Cerebellar cortex (tissue), 1 donor: Measurements from ENCODE around the gene NKIRAS1.
"Not testable (repeated sequence)": the region's sequence is repeated elsewhere in the genome, so short reads cannot be mapped to it uniquely, and the experiment has no call there.

ENCODE experiments used
- DNase-seq: peaks from one replicate; pipeline ENCODE4 v3.0.0-alpha.2; 2015; ENCODE audit warnings: low spot score

NKIRAS1 gene

DNA sequence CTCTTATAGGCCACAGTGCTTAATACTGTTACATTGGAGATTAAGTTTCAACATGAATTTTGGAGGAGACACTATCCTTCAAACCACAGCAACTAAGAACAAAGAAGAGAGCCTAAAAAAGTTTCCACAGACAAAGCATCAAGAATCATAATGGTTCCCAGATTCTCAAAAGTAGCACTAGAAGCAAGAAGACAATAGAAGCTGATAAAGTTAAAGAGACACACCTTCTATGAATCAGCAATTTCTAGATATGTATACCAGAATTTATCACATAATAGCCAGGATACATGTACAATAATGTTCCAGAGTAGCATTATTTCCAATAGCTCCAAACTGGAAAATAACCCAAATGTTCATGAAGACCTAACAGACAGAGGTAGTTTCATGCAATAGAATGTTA is 12.2 kb downstream of the NKIRAS1 start:
- no peak for DNase-seq

DNA sequence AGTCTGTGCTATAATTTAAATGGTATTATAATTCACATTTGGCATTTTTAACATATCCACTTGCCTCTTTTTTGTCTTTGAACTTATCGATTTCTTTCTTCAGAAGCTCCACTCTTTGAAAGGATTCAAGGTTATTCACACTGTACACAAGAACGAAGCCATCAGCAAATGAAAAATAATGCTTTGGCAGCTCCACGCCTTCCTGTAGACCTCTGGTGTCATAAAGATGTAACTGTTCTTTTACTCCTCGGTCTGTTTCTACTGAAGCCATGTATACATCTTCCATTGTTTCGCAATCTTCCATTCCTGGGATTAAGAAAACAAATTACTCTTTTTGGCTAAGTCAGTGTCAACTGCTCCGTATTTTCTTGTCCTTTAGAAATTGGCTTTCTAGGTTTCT is 16.0 kb downstream of the NKIRAS1 start:
- DNase-seq: no peak

DNA sequence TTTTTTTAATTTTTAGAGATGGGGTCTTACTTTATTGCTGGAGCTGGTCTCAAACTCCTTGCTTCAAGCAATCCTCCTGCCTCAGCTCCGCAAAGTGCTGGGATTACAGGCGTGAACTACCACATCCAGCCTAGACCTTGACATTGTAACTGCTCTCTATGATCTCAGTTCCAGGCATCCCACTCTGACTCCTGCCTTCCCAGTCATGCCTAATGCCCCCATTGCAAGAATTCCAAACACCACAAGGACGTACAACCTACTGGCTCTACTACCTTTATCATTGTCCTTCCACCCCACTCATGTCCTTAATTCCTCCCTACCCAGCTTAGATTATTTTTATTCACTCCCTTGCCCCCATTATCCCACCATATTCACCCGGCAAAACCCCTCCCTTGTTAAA is 21.6 kb downstream of the NKIRAS1 start:
- DNase-seq: no peak

DNA sequence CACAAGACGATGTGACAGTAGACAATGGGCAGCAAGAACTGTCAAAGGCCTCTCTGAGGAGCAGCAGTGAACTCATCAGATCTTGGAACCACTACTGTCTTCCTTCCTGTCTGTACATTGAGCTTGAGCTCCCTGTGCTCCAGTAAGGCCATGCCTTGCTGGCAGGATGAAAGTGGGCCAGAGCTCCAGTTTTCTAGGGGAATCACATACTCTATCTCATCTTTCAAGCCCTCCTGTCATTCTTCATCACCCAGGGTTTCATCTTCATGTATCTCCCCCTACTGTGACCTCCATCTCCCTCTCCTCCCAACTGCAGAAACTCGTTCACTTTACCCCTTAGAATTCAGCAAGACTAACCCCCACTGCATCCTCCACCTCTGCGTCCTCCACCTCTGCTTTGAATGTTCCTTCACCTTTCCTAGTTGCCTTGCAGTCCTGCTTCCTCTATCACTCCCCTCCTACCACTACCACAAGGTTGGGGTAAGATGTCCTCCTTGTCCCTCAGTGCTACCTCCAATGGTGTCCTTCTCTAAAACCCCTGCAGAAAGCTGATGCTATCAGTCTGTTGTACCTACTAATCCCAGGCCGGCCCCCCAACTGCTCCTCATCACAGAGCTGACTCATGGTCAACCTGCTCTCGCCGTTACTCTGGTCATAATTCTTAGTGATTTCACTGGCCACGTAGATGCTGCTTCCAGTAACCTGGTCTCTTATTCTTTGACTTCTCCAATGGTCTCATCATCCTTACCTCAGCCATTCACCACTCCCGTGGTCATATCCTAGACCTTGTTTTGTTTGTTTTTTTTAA is 22.3 kb downstream of the NKIRAS1 start:
- DNase-seq: no peak

DNA sequence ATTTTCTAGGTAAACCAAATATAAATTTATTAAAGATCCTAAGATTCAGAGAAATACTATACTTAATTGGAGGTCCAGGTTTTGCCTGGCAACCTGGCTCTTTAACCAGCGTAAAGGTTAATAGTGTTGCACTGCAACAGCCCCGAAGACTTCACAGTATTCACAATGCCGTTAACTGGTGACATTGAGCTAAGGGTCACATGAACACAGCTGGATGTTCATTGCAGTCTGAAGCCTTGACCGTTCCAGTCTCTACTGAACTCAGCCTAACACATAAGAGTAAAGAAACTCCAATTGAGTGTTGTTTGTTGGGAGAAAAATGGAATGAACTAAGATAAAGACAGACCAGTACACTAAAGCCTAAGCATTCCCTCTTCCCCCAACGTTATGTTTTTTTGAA is 26.8 kb downstream of the NKIRAS1 start:
- DNase-seq: no peak

DNA sequence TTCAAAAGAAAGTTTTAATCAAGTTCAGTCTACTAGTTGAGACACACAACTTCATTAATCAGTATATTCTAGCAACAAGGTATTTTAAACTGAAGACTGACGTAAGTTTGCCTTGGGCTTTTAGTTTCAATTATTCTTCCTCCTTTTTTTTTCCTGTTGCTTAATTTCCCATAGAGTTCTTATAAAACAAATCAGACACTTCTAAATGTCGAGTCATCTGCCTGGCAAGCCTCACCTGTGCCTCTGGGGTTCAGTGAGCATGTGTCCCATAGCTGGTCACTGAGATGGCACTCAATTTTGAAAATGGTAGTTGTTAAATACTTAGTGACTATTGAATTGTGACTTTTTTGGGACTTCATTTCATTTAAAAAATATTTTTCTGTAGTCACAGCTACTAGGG is 27.4 kb downstream of the NKIRAS1 start:
- DNase-seq: no peak

DNA sequence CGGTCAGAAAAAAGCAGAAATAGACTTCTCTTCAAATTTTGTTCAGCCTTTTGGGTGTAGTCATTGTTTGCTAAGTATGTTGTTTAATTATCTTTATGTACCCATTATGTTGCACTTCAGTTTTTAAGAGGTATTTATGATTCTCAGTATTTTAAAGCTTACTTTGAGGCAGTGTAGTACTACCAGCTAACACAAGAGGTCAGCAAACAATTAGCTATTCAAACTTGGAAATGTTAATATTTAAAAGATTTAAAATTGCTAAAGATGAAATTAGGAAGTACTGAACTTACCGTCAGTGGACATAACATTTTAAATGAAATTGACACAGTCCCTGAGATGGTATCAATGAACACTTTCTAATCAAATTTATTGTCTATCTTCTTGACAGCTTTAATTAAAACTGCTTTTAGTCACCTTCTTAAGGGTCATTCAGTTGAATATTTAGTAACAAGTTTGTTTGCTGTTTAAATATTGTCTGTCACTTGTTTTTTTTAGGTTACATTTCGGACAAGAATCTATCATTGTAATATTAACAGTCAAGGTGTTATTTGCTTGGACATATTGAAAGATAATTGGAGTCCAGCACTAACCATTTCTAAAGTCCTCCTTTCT is 28.1 kb downstream of the NKIRAS1 start:
- peak; percentile 59 for DNase-seq

DNA sequence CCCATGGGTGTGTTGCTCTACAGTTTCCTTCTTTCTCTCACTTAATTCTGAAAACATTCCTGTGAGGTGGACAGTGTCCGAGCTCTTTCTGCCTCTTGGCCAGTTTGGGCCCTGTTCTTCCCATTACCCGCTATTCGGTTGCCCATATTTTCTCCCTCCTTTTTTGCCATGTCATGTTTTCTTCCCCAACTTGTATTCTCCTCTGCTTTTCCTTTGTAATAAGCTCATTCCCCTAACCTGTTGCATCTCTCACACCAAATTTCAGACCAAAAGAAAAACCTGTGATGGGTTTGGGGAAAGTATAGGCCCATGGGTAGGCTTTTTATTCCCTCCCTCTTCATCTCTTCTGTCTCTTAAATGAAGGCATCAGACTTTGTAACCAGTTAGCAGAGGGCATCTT is 30.5 kb downstream of the NKIRAS1 start:
- DNase-seq: no peak

DNA sequence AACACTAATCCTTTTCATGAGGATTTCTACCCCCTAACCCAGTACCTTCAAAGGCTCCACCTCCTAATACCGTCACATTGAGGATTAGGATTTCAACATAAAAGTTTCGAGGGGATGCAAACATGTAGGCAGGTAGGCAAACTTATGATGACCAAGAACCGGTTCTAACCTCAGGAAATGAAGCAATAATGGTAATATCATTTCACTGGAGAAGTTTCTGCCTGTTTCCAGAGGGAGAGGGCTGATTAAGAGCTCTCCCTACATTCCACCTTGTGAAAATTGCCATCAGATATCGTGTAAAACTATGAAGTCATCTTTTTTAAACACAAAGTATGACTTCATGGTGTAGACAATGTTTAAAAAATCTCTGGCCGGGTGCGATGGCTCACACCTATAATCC is 31.6 kb downstream of the NKIRAS1 start:
- DNase-seq: no peak

DNA sequence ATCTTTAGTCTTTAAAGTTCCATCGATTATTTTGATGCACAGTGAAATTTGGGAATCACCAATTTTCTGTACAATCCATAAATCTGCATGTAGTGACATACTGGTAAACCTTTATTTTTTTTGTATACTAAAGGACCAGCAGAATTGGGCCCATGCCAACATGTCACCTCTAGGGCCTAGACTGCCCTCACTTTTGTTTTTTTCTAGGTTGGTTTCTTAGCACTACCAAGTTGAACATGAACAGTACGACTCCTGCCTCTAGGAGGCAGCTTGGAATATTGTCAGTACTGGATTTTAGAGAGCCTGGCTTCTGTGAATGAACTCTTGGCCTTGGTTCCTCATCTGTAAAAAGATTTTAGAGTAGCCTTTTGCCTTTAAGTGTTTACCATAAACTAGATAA is 32.3 kb downstream of the NKIRAS1 start:
- DNase-seq: peak; percentile 38

DNA sequence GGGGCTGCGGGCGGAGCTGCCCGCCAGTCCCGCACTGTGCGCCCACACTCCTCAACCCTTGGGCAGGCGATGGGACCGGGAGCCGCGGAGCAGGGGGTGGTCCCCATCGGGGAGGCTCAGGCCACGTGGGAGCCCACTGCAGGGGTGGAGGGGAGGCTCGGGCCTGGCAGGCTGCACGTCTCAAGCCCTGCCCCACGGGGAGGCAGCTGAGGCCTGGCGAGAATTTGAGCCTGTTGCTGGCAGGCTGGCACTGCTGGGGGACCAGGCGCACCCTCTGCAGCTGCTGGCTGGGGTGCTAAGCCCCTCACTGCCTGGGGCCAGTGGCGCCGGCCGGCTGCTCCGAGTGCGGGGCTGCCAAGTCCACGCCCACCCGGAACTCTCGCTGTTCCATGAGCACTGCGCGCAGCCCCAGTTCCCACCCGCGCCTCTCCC is 34.3 kb downstream of the NKIRAS1 start:
- no peak for DNase-seq

DNA sequence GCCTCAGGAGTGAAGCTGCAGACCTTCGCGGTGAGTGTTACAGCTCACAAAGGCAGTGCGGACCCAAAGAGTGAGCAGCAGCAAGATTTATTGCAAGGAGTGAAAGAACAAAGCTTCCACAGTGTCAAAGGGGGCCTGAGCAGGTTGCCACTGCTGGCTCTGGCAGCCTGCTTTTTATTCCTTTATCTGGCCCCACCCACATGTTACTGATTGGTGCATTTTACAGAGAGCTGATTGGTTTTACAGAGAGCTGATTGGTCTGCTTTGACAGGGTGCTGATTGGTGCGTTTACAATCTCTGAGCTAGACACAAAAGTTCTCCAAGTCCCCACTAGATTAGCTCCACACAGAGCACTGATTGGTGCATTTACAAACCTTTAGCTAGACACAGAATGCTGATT is 34.8 kb downstream of the NKIRAS1 start:
- DNase-seq: not testable (repeated sequence)

DNA sequence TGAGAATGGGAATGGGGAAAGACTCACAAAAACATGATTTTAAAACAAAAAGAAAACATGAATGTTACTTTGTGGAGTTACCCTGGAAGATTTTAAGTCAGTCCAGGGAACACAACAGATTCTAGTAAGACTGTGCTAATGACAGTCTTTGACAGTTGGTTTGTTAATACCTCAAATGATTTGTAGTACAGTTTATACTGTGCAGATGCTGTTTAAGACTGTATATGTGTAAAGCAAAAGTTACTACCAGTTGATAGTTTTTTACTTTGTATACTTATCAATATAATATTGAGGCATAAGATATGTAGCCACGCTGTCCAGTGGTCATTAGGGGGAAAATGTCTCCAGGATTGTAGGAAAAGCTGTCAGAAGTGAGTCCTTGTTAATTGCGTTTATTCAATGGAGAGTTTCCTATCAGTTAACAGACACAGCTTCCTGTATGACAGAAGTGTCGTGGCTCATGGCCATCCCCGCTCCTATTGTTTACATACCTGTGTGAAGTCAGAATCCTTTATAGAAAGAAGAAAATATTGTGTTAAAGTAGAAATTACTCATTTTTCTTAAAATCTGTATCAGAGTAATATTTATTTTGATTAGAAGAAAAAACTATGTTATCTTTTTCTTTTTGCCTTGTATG is 36.0 kb downstream of the NKIRAS1 start:
- DNase-seq: no peak

DNA sequence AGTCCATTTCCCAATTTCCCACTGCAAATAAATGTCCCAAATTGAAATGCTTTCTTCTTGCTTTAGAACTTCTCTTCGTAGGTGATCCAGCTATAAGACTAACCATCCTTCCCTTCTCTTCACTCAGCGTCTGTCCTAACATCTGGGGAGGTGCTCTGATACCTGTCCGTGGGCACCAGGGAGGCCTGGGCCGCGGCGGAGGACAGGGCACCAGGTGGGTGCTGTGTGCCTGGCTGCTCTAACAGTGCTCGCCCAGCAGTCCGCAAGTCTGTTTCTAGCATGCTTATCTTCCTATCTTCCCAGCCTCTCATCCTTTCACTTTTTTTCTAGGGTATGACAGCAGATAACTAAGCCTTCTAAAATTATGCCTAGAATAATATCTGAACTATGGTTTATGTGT is 37.3 kb downstream of the NKIRAS1 start:
- DNase-seq: no peak

DNA sequence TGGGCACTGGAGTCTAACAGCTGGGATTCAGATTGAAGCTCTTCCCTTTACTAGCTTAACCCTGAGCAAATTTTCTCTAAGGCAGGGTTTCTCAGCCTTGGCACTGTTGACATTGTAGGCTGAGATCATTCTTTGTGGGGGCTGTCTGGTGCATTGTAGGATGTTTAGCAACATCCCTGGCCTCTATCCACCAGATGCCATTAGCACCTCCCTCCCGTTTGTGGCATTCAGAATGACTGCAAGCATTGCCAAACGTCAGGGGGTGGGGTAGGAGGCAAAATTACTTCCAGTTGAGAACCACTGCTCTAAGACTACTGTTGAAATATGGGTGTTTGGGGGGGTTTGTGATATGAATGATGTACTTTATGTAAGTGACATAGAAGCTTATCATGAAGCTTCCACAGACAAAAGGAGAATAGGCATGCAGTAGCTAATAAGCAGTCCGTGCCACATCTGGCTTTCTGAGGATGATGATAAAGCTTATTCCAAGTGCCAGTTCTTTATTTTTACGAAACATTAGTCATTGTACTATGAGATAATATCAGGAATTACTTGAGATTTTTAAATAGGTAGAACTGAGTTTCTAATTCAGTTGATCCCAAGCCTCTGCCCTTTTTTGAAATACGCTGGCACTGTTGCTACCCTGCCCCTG is 39.3 kb downstream of the NKIRAS1 start:
- DNase-seq: no peak

DNA sequence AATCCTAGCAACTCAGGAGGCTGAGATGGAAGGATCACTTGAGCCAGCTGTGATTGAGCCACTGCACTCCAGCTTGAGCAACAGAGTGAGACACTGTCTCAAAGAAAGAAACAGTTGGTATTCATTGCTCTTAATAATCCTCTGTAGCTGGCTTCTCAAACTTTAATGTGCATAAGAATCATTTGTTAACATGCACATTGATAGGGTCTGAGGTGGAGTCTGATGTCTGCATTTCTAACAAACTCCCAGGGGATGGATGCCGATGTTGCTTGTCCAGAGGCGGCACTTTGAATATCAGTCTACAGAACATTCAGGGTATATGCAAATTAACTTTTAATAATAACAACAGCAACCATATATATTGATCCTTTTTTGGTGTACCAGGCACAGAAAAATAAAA is 39.9 kb downstream of the NKIRAS1 start:
- DNase-seq: no peak

DNA sequence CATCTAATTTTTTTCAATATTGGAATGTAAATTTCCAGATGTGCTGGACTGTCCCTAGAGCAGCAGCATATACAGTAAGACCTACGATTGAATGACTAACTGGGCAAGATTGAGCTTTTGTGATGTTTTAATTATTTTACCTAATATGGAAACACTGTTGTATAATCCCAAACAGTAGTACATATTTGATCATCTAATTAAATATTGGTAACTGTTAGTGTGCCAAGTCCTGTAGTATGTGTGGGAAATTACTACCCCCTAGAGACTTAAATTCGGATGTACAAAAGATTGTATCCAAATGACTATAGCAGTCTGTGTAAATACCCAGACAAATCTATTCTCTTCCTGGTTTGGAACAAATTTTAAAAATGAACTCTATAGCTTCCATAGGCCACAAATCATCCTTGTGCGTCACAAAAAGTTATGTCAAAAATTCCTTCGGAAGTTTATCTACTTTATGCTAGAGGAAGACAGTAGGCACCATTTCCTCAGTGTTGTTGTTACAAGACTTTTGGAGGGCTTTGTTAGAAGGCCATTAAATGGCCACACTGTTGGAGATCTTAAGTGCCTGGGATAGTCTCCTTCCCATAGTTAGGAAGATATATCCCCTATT is 41.6 kb downstream of the NKIRAS1 start:
- no peak for DNase-seq

DNA sequence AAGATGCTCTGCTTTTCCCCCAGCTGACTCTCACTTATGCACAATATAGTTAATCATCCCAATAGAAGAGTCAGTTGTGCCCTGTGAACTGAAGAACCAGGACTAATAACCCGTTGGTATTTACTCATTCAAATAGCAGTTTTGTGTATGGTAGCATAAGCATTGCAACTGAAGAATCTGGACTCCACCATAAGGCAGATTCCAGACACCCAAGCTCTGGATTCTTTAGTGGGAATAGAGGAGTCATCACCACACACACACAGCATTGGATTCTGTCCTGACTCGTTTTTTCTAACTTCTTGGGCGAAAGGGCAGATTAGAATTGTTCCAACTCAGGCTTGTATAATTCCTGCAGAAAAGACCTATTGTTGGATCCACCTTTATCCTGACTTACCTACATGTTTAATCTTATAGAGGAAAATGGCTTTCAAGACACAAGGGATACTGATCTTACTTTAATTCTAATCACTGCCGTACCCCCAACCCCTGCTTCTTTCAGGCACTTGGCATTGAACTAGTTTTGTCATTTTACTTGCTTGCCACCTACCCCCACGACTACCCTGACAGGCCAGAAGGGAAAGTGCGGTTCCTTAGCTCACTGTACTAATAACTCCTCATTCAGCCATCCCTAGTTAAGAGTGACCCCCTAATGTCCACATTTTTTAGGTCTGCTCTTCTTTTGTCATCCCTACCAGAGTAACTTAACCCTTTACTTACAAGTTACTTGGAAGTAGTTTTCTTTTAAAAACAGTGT is 42.3 kb downstream of the NKIRAS1 start:
- no peak for DNase-seq

DNA sequence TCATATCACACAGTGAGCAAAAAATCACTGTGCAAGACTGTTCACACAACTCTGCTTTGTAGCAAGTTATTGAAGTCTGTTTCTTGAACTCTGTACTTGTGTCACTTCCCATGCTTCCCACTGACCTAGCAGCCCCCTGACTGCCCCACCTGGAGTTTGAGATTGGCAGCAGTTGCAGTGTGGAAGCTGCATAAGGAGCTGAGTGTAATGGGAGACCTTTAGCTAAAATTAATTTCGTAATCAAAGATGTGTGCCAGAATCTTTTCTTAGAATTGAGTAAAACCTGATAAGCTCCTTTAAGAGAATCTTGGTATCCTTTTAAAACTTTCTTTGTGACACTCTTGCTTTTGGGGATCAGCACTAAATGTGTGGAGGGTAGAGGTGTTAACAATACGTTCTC is 42.8 kb downstream of the NKIRAS1 start:
- no peak for DNase-seq

DNA sequence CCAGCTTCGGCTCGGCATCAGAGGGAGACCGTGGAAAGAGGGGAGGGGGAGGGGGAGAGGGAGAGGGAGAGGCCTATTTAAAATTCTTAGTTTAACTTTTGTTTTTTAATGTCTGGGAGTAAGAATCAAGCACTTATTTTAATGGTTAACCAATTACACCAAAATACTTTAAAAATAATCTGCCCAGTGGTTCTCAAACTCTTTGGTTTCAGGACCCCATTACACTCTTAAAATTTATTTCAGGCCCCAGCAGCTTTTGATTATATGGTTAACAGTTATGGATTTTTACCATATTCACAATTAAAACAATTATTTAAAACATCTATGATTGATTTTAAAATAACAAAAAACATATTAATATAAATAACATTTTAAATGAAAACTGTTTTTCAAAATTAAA is 44.5 kb downstream of the NKIRAS1 start:
- DNase-seq: no peak

DNA sequence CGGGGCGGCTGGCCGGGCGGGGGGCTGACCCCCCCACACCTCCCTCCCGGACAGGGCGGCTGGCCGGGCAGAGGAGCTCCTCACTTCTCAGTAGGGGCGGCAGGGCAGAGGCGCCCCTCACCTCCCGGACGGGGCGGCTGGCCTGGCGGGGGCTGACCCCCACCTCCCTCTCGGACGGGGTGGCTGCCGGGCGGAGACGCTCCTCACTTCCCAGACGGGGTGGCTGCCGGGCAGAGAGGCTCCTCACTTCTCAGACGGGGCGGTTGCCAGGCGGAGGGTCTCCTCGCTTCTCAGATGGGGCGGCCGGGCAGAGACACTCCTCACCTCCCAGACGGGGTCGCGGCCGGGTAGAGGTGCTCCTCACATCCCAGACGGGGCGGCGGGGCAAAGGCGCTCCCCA is 45.4 kb downstream of the NKIRAS1 start:
- not testable (repeated sequence) for DNase-seq

DNA sequence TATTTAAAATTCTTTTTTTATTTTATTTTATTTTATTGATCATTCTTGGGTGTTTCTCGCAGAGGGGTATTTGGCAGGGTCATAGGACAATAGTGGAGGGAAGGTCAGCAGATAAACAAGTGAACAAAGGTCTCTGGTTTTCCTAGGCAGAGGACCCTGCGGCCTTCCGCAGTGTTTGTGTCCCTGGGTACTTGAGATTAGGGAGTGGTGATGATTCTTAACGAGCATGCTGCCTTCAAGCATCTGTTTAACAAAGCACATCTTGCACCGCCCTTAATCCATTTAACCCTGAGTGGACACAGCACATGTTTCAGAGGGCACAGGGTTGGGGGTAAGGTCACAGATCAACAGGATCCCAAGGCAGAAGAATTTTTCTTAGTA is 46.1 kb downstream of the NKIRAS1 start:
- not testable (repeated sequence) for DNase-seq
